ENCODE results near the gene CNTN4.
"Not testable (repeated sequence)": the region's sequence is repeated elsewhere in the genome, so short reads cannot be mapped to it uniquely, and the experiment has no call there.

The CNTN4 gene

GRCh38 chr3:2713923-2714322 is 615.3 kb downstream of the CNTN4 start:
- DNase-seq, result no peak

- no peak for DNase-seq
Observed at GRCh38 chr3:2714834-2715233, 616.2 kb downstream of the CNTN4 start.

DNA sequence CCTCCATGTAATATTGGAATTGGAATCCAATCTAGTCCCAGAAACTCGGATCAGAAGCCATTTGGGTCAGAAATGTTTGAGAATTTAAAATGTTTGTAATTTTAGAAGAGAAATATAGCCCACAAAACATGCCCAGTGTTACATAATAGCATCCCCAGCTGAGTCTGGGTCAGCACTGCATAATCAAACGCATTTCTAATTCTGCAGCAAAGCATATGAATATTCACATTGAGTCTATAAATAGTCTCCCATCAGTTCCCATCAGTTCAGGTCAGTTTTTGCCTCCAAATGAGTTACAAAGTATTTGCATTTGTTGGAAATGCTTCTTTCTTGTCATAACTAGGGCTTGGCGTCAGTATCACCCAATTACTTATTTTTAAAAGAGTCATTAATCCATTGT is 628.4 kb downstream of the CNTN4 start:
- DNase-seq, result no peak

GRCh38 chr3:2727610-2728318 is 629.1 kb downstream of the CNTN4 start:
- DNase-seq, result no peak

GRCh38 chr3:2731843-2732242 is 633.2 kb downstream of the CNTN4 start:
- DNase-seq, result no peak

GRCh38 chr3:2735392-2735894 is 636.8 kb downstream of the CNTN4 start:
- no peak for DNase-seq

- no peak for DNase-seq
Observed at GRCh38 chr3:2741516-2741915, 642.9 kb downstream of the CNTN4 start.

DNA sequence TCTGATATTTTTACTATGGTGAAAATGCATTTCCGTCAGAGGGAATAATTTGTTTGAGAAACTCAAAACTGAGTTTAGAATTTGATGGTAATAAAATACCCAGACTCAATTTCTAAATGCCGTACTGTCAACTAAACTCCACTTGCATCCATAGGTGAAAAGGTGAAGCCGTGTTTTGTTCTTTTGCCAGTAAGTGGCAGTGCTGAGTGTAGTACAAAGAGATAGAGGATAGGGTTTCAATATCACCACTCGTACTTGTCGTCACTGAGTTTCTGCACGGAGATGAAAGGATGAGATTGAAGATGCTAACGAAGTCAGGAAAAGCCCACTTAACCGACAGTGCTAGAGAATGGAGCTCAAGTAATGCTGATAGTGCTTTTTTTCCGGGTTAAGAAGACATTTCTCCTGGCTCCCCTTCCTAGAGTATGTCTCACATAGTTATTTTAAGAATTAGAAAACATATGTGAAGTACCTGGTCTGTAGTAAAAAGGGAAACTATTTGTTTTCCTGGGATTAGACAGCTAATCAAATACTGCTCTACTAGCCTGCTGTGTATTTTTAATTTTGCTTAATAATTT is 666.4 kb downstream of the CNTN4 start:
- DNase-seq, result no peak

DNA sequence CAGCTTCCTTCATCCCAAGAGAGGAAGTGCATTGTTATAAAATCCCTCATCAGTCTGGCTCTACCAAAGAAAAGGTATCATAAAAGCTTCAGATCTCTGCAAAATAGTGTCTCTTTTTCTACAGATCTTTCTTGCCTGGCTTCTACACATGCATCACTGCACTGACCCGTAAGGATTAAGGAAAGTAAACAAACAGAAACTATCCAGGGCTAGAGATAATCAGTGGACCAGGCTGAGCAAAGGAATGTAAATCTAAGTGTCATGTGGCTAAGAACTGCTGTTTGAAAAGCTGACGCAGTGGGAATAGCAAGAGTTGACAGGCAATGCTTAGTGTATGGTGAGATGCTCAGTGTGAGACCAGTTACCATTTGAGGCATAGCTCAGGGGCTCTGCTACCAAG is 671.8 kb downstream of the CNTN4 start:
- DNase-seq, result no peak

DNA sequence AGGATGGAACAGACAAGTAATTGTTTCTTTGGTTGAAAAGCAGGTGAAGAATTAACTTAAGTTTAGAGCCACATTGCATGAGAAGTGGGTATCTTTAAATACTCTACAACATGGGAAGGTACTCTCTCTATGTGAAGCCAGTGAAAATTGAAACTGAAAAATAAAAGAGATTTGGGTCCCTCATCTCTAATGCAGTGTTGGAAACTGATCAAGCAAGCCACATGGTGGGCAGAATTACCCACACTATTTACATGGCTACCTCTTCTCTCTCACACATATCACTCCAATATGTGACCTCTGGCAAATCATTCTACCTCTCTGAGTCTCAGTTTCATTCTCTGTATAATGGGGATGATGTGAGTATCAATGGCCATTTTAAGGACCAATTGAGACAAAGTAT is 672.5 kb downstream of the CNTN4 start:
- DNase-seq, result no peak

DNA sequence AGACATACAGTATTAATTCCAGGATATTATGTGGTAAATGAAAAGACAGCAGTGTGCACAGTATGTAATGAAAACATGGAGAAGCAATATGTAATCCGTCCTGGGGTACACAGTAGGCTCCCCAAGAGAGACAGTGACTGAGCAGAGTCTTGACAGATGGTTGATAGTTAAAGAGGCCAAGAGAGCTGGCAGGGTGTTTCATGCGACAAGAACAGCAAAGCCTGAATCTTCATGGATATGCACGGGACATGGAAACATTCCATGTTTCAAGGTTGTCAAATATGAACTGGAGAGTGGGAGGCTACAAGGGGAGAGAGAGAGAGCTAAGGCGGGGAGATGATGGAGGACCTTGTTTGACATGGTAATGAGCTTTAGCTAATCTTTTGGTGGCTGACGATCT is 673.1 kb downstream of the CNTN4 start:
- no peak for DNase-seq

DNA sequence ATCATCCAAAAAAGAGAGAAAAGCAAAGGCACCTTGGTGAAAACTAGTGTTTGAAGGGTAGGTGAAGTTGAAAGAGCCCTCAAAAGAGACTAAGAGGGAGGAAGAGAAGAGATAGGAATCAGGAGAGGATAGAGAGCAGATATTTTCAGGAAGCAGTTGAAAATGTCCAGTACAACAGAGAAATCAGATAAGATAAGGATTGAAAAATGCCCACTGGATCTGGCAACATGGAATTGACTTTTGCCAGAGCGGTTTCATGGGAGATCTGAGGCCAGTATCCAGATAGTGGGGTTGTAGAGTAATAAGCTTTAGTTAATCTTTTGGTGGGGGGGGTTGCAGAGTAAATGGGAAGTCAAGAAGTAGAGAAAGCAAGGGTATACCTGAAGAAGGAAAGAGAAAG is 674.1 kb downstream of the CNTN4 start:
- DNase-seq, result no peak

GRCh38 chr3:2774481-2775249 is 676.0 kb downstream of the CNTN4 start:
- DNase-seq, result no peak

- DNase-seq, result no peak
Observed at GRCh38 chr3:2783261-2783660, 684.6 kb downstream of the CNTN4 start.

- DNase-seq, result no peak
Observed at GRCh38 chr3:2784627-2785026, 686.0 kb downstream of the CNTN4 start.

- no peak for DNase-seq
Observed at GRCh38 chr3:2790266-2790815, 691.7 kb downstream of the CNTN4 start.

DNA sequence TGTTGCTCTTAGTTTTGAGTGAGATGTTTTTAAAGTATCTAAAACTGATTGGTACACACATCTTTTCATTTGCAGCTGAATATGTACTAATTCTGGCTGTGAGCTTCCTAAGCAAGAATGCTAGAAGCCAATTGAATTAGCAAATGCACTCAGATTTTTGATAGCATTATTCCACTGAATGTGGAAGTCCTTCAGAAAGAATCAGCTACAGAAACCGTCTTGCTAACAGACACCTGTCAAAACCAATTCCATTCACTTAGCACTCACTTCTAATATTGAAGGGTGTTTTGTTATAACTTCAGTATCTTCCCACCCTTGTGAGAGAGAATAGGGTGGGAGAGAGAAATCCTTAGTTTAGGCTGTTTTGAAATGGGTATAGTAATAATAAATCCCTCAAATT is 693.8 kb downstream of the CNTN4 start:
- no peak for DNase-seq

GRCh38 chr3:2793987-2794386 is 695.3 kb downstream of the CNTN4 start:
- DNase-seq, result no peak

DNA sequence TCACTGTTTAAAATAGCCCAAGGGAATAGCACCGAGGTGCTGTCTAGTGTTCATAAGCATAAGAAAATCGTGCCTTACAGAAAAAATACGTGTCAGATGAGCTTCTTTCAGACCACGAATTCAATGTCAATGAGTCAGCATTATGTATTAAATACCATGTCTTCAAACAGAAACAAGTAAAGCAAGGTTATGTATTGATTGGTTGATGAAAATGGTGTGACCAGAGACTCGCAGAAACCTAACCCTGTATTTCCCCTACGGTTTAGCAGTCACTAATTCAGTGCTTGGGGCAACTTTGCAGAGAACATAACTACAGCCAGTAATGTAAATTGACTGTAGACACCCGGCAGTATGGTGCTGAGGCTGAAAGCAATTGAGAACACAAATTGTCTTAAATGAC is 703.8 kb downstream of the CNTN4 start:
- no peak for DNase-seq

DNA sequence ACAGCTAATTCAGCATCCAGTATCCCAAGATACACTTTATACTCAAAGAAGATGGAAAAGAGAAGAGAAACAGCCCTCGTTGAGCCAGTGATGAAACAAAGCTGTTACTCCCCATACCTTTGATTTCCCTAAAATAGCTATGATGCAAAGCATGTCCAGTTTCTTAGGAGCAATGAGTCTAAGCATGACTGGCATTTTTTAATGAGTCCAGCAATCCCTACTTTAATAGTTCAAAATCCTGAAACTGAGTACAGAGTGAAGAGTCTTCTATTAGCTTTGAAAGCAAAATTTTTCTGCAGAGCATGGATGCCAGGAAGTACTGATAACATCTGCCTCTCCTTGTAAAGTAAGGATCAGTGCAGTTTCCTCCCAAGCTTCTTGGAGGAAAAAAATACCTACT is 708.8 kb downstream of the CNTN4 start:
- DNase-seq, result no peak

DNA sequence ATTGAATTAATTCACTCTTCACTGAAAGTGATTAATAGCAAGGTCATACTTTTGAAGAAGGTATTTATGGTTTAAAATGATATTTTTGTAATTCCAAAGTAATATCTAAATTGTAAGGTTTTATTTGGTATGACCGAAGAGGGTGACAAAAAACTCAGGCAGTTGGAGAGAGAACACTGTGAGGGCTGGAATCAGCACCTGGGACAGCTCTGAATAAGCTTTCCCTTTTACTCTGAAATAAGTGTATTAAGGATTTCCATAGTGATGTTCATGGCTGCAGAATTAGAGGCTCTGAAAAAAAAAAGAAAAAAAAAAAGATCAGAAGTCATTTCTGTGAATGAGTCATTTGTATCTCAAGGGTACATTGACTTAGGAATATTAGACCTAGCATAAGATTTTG is 712.1 kb downstream of the CNTN4 start:
- no peak for DNase-seq

DNA sequence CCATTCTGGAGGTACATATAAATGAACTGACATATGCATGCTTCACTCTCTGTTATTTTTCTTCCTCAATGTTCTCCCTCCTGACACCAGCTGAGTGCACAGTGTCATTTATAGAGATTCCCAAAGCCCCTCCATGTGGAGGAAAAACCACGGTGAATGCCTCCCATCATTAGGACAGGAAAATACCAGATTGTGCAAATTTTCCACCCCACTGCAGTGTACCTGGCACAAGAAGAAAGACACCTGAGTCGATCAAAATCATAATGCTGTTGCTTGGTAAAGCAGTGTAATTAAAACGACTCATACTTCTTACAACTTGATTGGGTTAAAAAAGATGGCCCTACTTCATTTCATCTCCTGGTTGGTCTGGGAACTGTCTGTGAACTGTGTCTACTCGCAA is 720.9 kb downstream of the CNTN4 start:
- DNase-seq, result no peak

DNA sequence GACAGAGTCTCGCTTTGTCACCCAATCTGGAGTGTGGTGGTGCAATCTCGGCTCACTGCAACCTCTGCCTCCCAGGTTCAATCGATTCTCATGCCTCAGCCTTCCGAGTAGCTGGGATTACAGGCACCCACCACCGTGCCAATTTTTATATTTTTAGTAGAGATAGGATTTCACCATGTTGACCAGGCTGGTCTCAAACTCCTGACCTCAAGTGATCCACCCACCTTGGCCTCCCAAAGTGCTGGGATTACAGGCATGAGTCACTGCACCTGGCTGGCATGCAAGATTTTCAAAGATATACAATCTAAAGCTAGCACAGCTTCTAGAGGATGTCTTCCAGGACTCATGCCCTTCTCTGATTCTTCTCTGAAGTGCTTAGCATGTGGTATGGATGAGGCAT is 722.3 kb downstream of the CNTN4 start:
- DNase-seq, result not testable (repeated sequence)

- DNase-seq, result no peak
Observed at GRCh38 chr3:2822611-2823010, 723.9 kb downstream of the CNTN4 start.
